Hematopoietic multipotent progenitor cell treated with erythropoietin and hydrocortisone succinate and interleukin-3 and kit ligand, for 15 days (in vitro differentiated cells): ENCODE results near the gene FOXK1.
"Not testable (repeated sequence)": the region's sequence is repeated elsewhere in the genome, so short reads cannot be mapped to it uniquely, and the experiment has no call there.

Experiments
- DNase-seq: peaks from one replicate; pipeline ENCODE4 v3.0.0-alpha.2; 2015; ENCODE audit warnings: low spot score

Gene FOXK1

DNA sequence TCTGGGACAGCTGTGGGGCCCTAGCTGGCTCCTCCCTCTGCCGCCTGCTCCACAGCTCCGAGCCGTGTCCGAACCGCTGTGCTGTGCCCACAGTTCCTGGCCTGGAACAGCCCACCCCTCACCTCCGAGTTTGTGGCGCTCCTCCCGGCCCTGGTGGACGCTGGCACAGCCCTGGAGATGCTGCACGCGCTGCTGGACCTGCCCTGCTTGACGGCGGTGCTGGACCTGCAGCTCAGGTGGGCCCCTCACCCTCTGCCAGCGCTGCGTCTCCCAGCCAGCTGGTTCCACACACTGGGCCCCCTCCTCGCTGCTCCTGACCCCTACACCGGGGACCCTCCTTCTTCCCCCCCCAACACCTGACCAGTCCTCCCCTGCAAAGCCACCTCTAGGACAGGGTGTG is 105.4 kb downstream of the FOXK1 start:
- no peak for DNase-seq

GRCh38 chr7:4787947-4788626 is 106.0 kb downstream of the FOXK1 start:
- no peak for DNase-seq

DNA sequence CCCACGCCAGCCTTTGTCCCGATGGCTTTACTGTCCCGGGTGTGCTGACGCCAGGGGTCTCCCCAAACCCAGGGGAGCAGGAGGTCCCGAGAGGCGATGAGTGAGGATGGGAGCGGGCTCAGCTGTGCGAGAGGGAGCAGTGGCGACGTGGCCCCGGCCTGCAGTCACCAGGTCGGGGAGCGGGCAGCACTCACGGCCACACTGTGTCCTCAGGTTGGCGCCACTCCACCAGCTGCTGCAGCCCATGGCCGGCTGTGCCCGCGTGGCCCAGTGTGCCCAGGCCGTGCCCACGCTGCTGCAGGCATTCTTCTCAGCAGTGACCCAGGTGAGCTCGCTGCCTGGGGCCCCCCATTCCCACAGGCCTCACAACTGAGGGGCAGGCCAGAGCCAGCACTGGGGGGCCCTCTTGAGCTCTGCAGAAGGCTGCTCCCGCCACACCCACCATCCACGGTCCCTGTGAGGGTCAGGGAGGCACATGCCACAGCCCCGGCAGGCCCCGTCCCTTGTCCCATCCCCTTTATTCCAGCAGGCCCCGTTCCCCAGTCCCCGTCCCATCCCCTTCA is 106.6 kb downstream of the FOXK1 start:
- no peak for DNase-seq

DNA sequence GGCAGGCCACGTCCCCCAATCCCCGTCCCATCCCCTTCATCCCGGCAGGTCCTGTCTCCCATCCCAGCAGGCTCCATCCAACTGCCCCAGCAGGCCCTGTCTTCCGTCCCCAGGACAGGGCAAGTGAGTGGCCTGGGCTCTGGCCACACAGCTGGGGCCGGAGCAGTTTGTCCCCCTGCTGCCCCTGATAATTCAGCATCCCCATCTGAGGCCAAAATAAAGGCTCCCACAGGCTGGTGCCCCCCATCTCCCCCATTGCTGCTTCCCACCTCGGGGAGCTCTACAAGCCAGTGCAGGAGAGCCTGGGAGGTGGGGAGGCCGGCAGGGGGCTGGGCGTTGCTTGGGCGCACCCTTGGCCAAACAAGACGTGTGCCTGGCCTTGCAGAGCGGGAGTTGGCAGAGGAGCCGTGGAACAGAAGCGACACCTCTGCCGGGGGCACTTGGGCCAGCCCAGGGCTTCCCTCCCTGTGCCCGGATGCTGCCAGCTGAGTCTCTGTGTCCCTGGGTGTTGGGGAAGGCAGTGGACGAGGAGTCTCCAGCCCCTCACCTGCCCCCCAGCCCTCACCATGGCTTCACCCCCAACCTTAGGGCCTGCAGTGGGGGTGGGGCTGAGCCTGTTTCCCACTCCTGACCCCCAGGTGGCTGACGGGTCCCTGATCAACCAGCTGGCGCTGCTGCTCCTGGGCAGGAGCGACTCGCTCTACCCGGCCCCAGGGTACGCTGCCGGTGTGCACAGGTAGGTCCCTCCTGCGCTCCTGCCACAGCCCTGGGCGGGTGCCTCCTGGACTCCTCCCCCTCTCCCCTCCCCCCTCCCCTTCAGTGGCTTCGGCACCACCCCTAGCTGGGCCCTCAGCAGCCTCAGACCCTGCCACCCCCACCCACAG is 107.3 kb downstream of the FOXK1 start:
- DNase-seq = no peak

DNA sequence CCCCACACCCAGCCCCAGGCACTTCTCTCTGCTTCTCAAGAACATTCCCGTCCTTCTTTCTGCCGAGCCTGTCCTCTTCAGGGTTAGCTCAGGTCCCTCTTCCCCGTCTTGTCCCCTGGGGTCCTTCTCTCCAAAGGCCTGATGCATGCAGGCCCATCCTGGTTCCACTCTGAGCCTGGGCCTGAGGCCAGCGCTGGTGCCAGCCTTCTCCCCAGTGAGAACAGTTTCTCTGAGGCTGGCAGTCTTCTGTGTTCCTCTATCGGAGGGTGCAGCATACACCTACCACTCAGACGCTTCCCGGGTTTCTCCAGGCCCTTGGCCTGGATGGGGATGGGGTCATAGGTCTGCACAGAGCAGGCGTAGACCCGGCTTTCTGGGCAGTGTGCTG is 108.0 kb downstream of the FOXK1 start:
- no peak for DNase-seq

DNA sequence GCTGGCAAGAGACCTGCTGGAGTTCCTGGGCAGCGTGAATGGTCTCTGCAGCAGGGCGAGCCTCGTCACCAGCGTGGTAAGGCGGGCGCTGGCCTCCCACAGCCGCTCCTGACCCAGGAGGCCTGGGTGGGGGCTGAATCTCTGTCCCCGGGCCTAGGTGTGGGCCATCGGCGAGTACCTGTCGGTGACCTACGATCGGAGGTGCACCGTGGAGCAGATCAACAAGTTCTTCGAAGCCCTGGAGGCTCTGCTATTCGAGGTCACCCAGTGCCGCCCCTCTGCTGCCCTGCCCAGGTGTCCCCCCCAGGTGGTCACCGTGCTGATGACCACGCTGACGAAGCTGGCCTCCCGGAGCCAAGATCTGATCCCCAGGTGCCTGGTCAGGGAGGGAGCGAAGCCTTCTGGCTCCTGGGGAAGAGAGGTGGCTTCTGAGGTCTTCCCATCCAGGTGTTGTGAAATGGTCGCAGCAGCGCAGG is 108.5 kb downstream of the FOXK1 start:
- DNase-seq = no peak

- DNase-seq = no peak
Observed at GRCh38 chr7:4791101-4791737, 109.1 kb downstream of the FOXK1 start.

DNA sequence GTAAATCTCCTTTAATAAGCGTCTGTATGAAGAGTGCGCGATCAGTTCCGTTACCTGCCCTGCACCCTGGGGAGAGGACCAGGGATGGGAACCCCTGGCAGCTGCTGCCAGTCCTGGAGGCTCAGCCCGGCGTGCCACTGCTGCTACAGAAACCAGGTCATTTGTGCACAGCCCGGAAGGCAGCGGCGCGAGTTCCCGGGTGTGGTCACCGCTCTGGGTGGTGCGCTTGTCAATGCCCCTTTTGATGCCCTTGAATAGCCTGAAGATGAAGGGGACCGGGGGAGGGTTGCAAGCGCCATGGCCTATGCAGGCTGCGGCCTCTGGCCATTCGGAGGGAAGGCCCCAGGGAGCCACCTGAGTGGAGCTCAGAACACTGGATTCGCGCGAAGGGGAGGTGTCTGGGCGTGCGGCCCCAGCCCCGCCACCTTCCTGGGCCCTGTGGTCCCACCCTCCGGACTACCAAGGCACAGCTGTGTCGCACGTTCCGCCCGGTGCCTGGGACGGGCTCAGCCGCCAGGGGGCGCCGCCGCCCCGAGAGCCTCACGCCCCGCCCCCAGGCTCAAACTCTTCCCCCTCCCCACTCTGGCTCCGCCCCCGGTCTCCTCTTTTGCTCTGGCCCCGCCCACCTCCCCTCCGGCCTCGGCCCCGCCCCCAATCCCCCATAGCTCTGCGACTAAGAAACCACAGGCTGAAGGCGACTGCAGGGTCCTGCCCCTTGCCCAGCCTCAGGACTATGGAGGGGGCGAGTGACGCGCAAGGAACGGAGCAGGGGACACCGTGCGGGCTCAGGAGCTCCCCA is 109.8 kb downstream of the FOXK1 start:
- DNase-seq = peak; percentile 82

- DNase-seq = no peak
Observed at GRCh38 chr7:4792537-4793126, 110.5 kb downstream of the FOXK1 start.

GRCh38 chr7:4793385-4793993 is 111.4 kb downstream of the FOXK1 start:
- DNase-seq = not testable (repeated sequence)

DNA sequence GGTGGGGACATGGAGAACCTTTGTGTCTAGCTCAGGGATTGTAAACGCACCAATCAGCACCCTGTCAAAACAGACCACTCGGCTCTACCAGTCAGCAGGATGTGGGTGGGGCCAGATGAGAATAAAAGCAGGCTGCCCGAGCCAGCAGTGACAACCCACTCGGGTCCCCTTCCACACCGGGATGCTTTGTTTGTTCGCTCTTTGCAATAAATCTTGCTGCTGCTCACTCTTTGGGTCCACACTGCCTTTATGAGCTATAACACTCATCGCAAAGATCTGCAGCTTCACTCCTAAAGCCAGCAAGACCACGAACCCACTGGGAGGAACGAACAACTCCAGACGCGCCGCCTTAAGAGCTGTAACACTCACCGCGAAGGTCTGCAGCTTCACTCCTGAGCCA is 112.1 kb downstream of the FOXK1 start:
- DNase-seq = not testable (repeated sequence)

DNA sequence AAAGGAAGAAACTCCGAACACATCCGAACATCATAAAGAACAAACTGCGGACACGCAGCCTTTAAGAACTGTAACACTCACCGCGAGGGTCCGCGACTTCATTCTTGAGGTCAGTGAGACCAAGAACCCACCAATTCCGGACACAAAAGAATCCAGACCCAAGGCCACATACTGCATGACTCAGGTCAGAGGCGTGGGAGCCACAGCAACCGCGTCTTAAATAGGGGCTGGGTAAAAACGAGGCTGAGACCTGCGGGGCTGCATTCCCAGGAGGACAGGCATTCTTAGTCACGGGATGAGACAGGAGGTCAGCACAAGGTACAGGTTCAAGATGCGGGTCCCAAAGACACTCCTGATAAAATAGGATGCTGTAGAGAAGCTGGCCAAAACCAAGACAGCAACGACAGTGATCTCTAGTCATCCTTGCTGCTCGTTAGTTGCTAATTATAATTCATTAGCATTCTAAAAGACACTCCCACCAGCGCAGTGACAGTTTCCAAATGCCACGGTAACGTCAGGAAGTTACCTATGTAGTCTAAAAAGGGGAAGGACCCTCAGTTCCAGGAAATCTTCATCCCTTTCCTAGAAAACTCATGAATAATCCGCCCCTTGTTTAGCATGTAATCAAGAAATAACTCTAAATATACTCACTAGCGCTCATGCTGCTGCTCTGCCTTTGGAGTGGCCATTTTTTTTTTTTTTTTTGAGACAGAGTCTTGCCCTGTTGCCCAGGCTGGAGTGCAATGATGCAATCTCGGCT is 112.7 kb downstream of the FOXK1 start:
- DNase-seq = no peak

- no peak for DNase-seq
Observed at GRCh38 chr7:4796453-4796852, 114.4 kb downstream of the FOXK1 start.

DNA sequence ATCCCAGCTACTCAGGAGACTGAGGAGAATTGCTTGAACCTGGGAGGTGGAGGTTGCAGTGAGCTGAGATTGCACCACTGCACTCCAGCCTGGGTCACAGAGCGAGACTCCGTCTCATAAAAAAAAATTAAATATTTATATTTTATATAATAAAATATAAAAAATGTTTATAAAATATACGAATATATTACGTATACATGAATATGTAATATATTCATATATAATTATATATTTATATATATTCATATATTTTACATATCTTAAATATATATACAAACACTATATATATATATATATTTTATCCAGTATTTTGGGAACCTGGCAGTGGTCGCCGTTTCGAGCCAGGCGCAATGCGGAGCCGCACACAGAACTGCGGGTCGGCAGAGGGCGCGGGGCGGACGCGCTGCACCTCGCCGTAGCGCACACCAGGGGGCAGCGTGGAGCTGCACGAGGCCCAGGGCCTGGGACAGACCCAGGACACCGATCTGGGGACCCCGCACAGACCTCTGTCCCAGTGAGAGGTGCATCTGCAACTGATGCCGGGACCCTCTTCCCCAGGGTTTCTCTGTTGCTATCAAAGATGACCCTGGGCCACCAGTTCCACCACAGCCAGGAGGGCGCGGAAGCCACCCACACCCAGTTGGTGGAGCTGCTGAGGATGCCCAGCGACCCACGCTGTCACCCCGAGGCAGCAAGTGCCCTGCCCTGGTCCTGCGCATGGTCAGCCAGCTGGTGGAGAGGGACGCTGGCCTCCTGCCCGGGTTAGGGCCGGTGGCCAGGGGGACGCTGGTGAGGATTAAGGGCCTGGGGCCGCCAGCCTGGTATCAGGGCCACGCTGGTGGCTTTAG is 116.0 kb downstream of the FOXK1 start:
- DNase-seq = peak; percentile 53

GRCh38 chr7:4798706-4799235 is 116.7 kb downstream of the FOXK1 start:
- DNase-seq = no peak

DNA sequence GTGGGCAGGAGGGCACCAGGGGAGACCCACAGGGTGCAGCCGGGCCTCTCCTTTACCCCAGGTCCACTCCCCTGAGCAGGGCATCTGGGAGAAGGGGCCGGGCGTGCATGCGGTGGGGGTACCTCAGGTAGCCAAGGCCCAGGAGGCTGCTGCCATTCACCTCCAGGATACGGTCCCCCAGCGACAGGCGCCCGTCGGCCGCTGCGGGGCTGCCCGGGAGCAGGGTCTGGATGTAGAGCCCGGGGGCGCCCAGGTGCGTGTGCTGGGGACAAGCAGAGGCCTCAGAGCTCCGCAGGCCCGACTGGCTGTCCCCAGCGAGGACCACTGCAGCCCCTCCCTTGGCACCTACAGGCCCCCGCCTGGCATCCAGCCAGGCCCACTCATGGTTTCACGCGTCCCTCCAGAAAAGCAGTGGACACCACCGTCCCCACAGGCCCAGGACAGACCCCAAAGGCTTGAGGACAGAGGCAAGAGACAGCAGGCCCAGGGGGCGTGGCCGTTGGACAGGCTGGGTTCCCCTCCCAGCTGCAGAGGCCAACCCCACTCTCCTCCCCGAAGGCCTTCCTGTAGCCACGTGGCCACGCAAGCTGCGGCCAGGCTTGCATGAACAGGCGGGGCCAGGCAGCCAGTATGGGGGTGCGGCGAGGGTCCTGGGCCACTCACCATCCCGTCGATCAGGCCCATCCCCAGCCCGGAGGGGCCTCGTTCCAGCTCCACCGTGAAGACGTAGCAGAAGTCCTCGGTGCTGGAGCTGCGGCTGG is 117.6 kb downstream of the FOXK1 start:
- DNase-seq = no peak

DNA sequence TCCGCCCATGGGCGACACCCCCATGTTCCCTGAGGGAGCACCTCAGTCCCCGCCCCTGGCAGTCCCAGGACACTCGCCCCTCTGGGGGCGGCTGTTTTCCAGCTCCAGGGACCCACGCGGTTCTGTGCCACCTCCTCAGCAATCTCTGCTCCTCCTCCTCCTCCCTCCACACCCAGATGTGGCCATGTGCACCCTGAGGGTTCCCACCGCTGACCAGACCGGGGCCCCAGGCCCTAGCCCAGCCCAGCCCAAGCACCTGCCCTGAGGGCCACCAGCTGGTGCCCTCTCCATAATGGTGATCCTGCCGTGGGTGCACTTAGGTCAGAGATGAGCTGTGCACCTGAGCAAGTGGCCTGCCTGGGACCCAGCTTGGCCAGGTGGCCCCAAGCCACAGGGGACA is 118.4 kb downstream of the FOXK1 start:
- no peak for DNase-seq
